H1 (cell line): ENCODE measurements around the gene GALNT2. TPM values are rescaled to one million over a fixed set of nuclear protein-coding genes. Genes with fewer than 3 reads are reported as not detected.

ENCODE experiments used
- CTCF ChIA-PET: fragments of 300-600 bp; sonication (Branson Sonifier 250); formaldehyde crosslinking; loops from one replicate; lab custom pipeline; 2021; ENCODE audit not compliant: partially characterized antibody; lab: Charles Lee
- POLR2A ChIA-PET: fragments of 300-600 bp; sonication (Branson Sonifier 250); formaldehyde crosslinking; loops from one replicate; lab custom pipeline; 2021; ENCODE audit warnings: inconsistent platforms; ENCODE audit not compliant: partially characterized antibody; lab: Charles Lee
- DNase-seq, 2 experiments: peaks; one replicate each; pipeline versions ENCODE4 v3.0.0 to v3.0.0-alpha.2; 2010 to 2022; ENCODE audit warnings: low spot score in 2 of 2, low read depth in 1 of 2, mixed read lengths in 1 of 2
- FAIRE-seq: peaks from 2 replicates; lab custom pipeline; 2011; peaks lifted over from hg19 to GRCh38; lab: Jason Lieb, UNC
- H2AFZ ChIP-seq: 2 replicates; pipeline ENCODE4 v1.8.1; 2012; ENCODE audit warnings: low read length, inconsistent platforms
- H2AK5ac ChIP-seq: 2 replicates; pipeline ENCODE4 v1.6.1; 2013; ENCODE audit warnings: low read depth, low read length
- H2BK120ac ChIP-seq: replicated peaks from 2 replicates; pipeline ENCODE3; 2013; ENCODE audit warnings: low read depth, low read length, inconsistent platforms
- H2BK12ac ChIP-seq: 2 replicates; pipeline ENCODE4 v1.6.1; 2013; ENCODE audit warnings: low read depth, low read length
- H2BK15ac ChIP-seq: 2 replicates; pipeline ENCODE4 v1.6.1; 2013; ENCODE audit warnings: low read length
- H2BK20ac ChIP-seq: 2 replicates; pipeline ENCODE4 v1.6.1; 2013; ENCODE audit warnings: low read length
- H2BK5ac ChIP-seq: 2 replicates; pipeline ENCODE4 v1.6.1; 2013; ENCODE audit warnings: low read depth, low read length
- H3K14ac ChIP-seq: 2 replicates; pipeline ENCODE4 v1.6.1; 2013; ENCODE audit warnings: inconsistent platforms; ENCODE audit not compliant: insufficient read length
- H3K18ac ChIP-seq: 2 replicates; pipeline ENCODE4 v1.6.1; 2013; ENCODE audit warnings: low read length; ENCODE audit errors: extremely low read depth
- H3K23ac ChIP-seq: 2 replicates; pipeline ENCODE4 v1.6.1; 2013; ENCODE audit warnings: inconsistent platforms; ENCODE audit not compliant: insufficient read length
- H3K23me2 ChIP-seq: 2 replicates; pipeline ENCODE4 v1.6.1; 2013; ENCODE audit warnings: low read depth, low read length
- H3K27ac ChIP-seq: 2 replicates; pipeline ENCODE4 v1.6.1; 2011; ENCODE audit warnings: low read depth, low read length, inconsistent platforms
- H3K27me3 ChIP-seq, 4 experiments: replicated peaks in 1 of 4; 1 replicate in 1 of 4; 2 replicates in 3 of 4; pipeline versions ENCODE4 v1.6.1 to v1.8.1; 2011 to 2013; ENCODE audit warnings: low read length in 3 of 4, mild to moderate bottlenecking in 3 of 4, inconsistent platforms in 2 of 4, mixed read lengths in 2 of 4, moderate library complexity in 1 of 4; ENCODE audit not compliant: control insufficient read depth in 3 of 4, insufficient read depth in 3 of 4; ENCODE audit errors: extremely low read depth in 1 of 4
- H3K36me3 ChIP-seq, 4 experiments: 2 replicates each; pipeline versions ENCODE4 v1.6.1 to v1.8.1; 2011 to 2013; ENCODE audit warnings: mild to moderate bottlenecking in 4 of 4, low read length in 3 of 4, moderate library complexity in 2 of 4, control low read depth in 1 of 4, inconsistent platforms in 1 of 4; ENCODE audit not compliant: insufficient read depth in 4 of 4, control insufficient read depth in 2 of 4
- H3K4ac ChIP-seq: replicated peaks from 2 replicates; pipeline ENCODE3; 2013; ENCODE audit warnings: low read length, low read depth, mixed read lengths, inconsistent platforms; ENCODE audit not compliant: insufficient read length
- H3K4me1 ChIP-seq, 4 experiments: replicated peaks in 1 of 4; 1 replicate in 1 of 4; 2 replicates in 3 of 4; pipeline versions ENCODE4 v1.6.1 to v1.8.1; 2011 to 2013; ENCODE audit warnings: low read length in 3 of 4, inconsistent platforms in 2 of 4, mixed read lengths in 1 of 4; ENCODE audit not compliant: insufficient read depth in 4 of 4, control insufficient read depth in 3 of 4
- H3K4me2 ChIP-seq, 2 experiments: 2 replicates each; pipeline versions ENCODE4 v1.6.1 to v1.8.1; 2011 to 2013; ENCODE audit warnings: low read depth in 2 of 2, low read length in 2 of 2, control low read depth in 1 of 2, inconsistent platforms in 1 of 2, mild to moderate bottlenecking in 1 of 2; ENCODE audit not compliant: insufficient read depth in 1 of 2
- H3K4me3 ChIP-seq, 4 experiments: fragments of 200-600, 300-600 bp in 1 of 4; sonication (generic), shearing (Covaris generic), sonication (Bioruptor Twin) in 1 of 4; 2 replicates each; pipeline versions ENCODE4 v1.5.1 to v1.8.1; 2011 to 2016; ENCODE audit warnings: low read length in 4 of 4, low read depth in 3 of 4, control low read depth in 2 of 4, inconsistent platforms in 2 of 4, mild to moderate bottlenecking in 2 of 4, mixed read lengths in 1 of 4, moderate library complexity in 1 of 4; ENCODE audit not compliant: insufficient read depth in 2 of 4; ENCODE audit errors: extremely low read depth in 1 of 4
- H3K56ac ChIP-seq: replicated peaks from 2 replicates; pipeline ENCODE3; 2013; ENCODE audit warnings: low read depth, mild to moderate bottlenecking, mixed read lengths, low read length, inconsistent platforms; ENCODE audit not compliant: insufficient read length
- H3K79me1 ChIP-seq: 2 replicates; pipeline ENCODE4 v1.6.1; 2013; ENCODE audit warnings: low read depth, low read length, control low read depth
- H3K79me2 ChIP-seq, 2 experiments: 2 replicates each; pipeline versions ENCODE4 v1.6.1 to v1.8.1; 2012 to 2013; ENCODE audit warnings: low read length in 2 of 2, mild to moderate bottlenecking in 2 of 2, inconsistent platforms in 1 of 2; ENCODE audit not compliant: insufficient read depth in 2 of 2, control insufficient read depth in 1 of 2
- H3K9ac ChIP-seq, 4 experiments: replicated peaks in 1 of 4; 1 replicate in 1 of 4; 2 replicates in 3 of 4; pipeline versions ENCODE4 v1.6.1 to v1.8.1; 2011 to 2013; ENCODE audit warnings: low read depth in 3 of 4, low read length in 3 of 4, control low read depth in 2 of 4, mild to moderate bottlenecking in 2 of 4, moderate library complexity in 2 of 4, inconsistent platforms in 1 of 4; ENCODE audit errors: extremely low read depth in 1 of 4
- H3K9me3 ChIP-seq, 2 experiments: 2 replicates each; pipeline versions ENCODE4 v1.6.1 to v1.8.1; 2012 to 2013; ENCODE audit warnings: mild to moderate bottlenecking in 2 of 2, moderate library complexity in 2 of 2, control low read depth in 1 of 2, inconsistent platforms in 1 of 2, low read depth in 1 of 2, low read length in 1 of 2, mixed read lengths in 1 of 2; ENCODE audit not compliant: insufficient read depth in 2 of 2
- H4K20me1 ChIP-seq, 2 experiments: replicated peaks in 1 of 2; 2 replicates each; pipeline versions ENCODE3 to v1.8.1; 2011 to 2013; ENCODE audit warnings: inconsistent platforms in 2 of 2, low read length in 2 of 2, mild to moderate bottlenecking in 1 of 2; ENCODE audit not compliant: insufficient read depth in 2 of 2, control insufficient read depth in 1 of 2
- H4K5ac ChIP-seq: 2 replicates; pipeline ENCODE4 v1.6.1; 2013; ENCODE audit warnings: low read length, low read depth, mixed read lengths, inconsistent platforms; ENCODE audit not compliant: insufficient read length
- H4K8ac ChIP-seq: 2 replicates; pipeline ENCODE4 v1.8.0; 2013; ENCODE audit warnings: mild to moderate bottlenecking, moderate library complexity, low read length, inconsistent platforms; ENCODE audit not compliant: insufficient read depth; ENCODE audit errors: extremely low read depth
- H4K91ac ChIP-seq: replicated peaks from 2 replicates; pipeline ENCODE3; 2013; ENCODE audit warnings: low read length, mixed read lengths, inconsistent platforms; ENCODE audit not compliant: insufficient read length
- E2F6 ChIP-seq: IDR thresholded peaks from 2 replicates; pipeline ENCODE4 v1.6.1; 2012; ENCODE audit warnings: inconsistent platforms
- JUN ChIP-seq: IDR thresholded peaks from 2 replicates; pipeline ENCODE4 v1.6.1; 2011; ENCODE audit warnings: low read depth, mild to moderate bottlenecking, improper control_type of control experiment, low read length
- SIRT6 ChIP-seq: IDR thresholded peaks from one replicate; pipeline ENCODE4 v1.7.1; 2012; ENCODE audit warnings: low read length, inconsistent platforms
- WGBS, 2 experiments: shearing (Covaris generic) in 1 of 2; methylation state at CpG; one replicate each; pipeline versions ENCODE4 v1.1.6 to v1.1.7; 2013 to 2015; ENCODE audit warnings: low lambda C conversion rate in 2 of 2, mixed read lengths in 2 of 2, inconsistent platforms in 1 of 2, low coverage in 1 of 2, missing lambda C conversion rate in 1 of 2; ENCODE audit not compliant: insufficient replicate concordance in 2 of 2, insufficient coverage in 1 of 2, insufficient read length in 1 of 2; ENCODE audit errors: extremely low coverage in 1 of 2, missing lambda C conversion rate in 1 of 2; 5-methylcytosine and 5-hydroxymethylcytosine counted together
- polyA plus RNA-seq, 7 experiments: library from polyadenylated mRNA; depleted of rRNA in 3 of 7; stranded (reverse) in 5 of 7; unstranded in 2 of 7; fragments of >200 nt in 5 of 7; fragments of 200-250 nt in 2 of 7; gene quantifications; 1 replicate in 5 of 7; 2 replicates in 1 of 7; 4 replicates in 1 of 7; pipeline versions ENCODE4 v1.2.1 to v1.2.3, GENCODE V29; 2011 to 2013; ENCODE audit warnings: missing spikeins in 2 of 7, mixed read lengths in 2 of 7
- total RNA-seq: library from RNA; stranded (reverse); fragmentation: NEBNext Ultra II Directional; extraction: Animal tissue kit (Norgen Biotek cat#: 25700); gene quantifications from 2 replicates; pipeline ENCODE4 v1.2.1, GENCODE V29; 2021

GALNT2 gene
- total and polyA plus RNA-seq, 2 of the 8 experiments (the other 6 are each of a cell fraction or from before 2014, with no cell fraction given), result 34.5 to 75.3 TPM

GRCh38 chr1:230105754-230106625 lies 39.0 kb downstream of the GALNT2 start:
- peaks cover 2 to 75% of the 10 kb centered on the region in 2 experiments for H3K79me2 ChIP-seq
- no peak overlapping the region for H2AK5ac ChIP-seq
- H3K4me2 ChIP-seq, result no peak overlapping the region
- no peak overlapping the region for H4K91ac ChIP-seq
- peaks cover 5 to 27% (median 18%) of the 10 kb centered on the region in 4 experiments for H3K4me1 ChIP-seq
- no peak overlapping the region for H2BK12ac ChIP-seq
- H3K4ac ChIP-seq, result no peak overlapping the region
- no peaks in the 10 kb centered on the region for H3K36me3 ChIP-seq
- CTCF ChIA-PET, result interaction anchor here (0.7 to 11.3 kb wide), 4 partner anchors 15 to 115 kb away, joined by 3 to 79 read pairs (median 3); no protein-coding TSS in a partner anchor
- no peaks in the 10 kb centered on the region for H3K23me2 ChIP-seq
- H3K9ac ChIP-seq, result no peak overlapping the region
- H2BK15ac ChIP-seq, result no peak overlapping the region
- H3K56ac ChIP-seq, result no peak overlapping the region
- DNase-seq, result no peak
- H4K8ac ChIP-seq, result no peak overlapping the region
- WGBS, 2 experiments, result 91% methylated on average over 10 of the region's 10 CpGs; no CpG with 5 or more reads in 1 of the 2 experiments
- no peak overlapping the region for H3K27ac ChIP-seq
- no peak for FAIRE-seq
- peaks cover 11% of the 10 kb centered on the region for H3K79me1 ChIP-seq
- no peak overlapping the region for H4K5ac ChIP-seq
- H2BK20ac ChIP-seq, result no peak overlapping the region
- H3K23ac ChIP-seq, result no peak overlapping the region
- no peak overlapping the region for H2BK120ac ChIP-seq
- peaks cover 5% of the 10 kb centered on the region in 2 experiments for H4K20me1 ChIP-seq
- no peaks in the 10 kb centered on the region for H3K9me3 ChIP-seq
- POLR2A ChIA-PET, result no interaction called here
- H2AFZ ChIP-seq, result no peak overlapping the region
- no peak overlapping the region for H3K14ac ChIP-seq
- no peak overlapping the region for H3K4me3 ChIP-seq
- no peak overlapping the region; the same call in 1 of the 2 replicates for H2BK5ac ChIP-seq
- no peak overlapping the region for H3K18ac ChIP-seq
- H3K27me3 ChIP-seq, result no peaks in the 10 kb centered on the region
- TF ChIP-seq E2F6 (no peak), SIRT6 (no peak), JUN (no peak)
